GM12864 (cell line): ENCODE measurements around the gene H1-8.

Source experiments
- DNase-seq: peaks from one replicate; pipeline ENCODE4 v3.0.0-alpha.2; 2011; ENCODE audit warnings: low read depth
- H3K4me3 ChIP-seq: 2 replicates; pipeline ENCODE4 v1.5.1; 2011; ENCODE audit warnings: mild to moderate bottlenecking, low read depth, low read length, control low read depth
- CTCF ChIP-seq: IDR thresholded peaks from 2 replicates; pipeline ENCODE4 v1.5.1; 2011; ENCODE audit warnings: low read depth, mild to moderate bottlenecking, moderate library complexity, low read length, control low read depth, inconsistent platforms; ENCODE audit errors: missing control alignments

The H1-8 gene

GRCh38 chr3:129554356-129555152, 11.6 kb downstream of the H1-8 start:
- no peak for DNase-seq
- TF ChIP-seq CTCF, result no peak
- H3K4me3 ChIP-seq, result no peak overlapping the region

- no peak for TF ChIP-seq CTCF
- H3K4me3 ChIP-seq, result no peak overlapping the region
- no peak for DNase-seq
These were observed 12.2 kb downstream of the H1-8 start for GRCh38 chr3:129555153-129555550.

GRCh38 chr3:129555616-129556357, 12.8 kb downstream of the H1-8 start:
- H3K4me3 ChIP-seq, result no peak overlapping the region
- TF ChIP-seq CTCF, result no peak
- no peak for DNase-seq

- no peak for DNase-seq
- TF ChIP-seq CTCF, result no peak
- no peak overlapping the region for H3K4me3 ChIP-seq
These were observed 13.4 kb downstream of the H1-8 start for GRCh38 chr3:129556358-129556695.

GRCh38 chr3:129556890-129557547, 14.0 kb downstream of the H1-8 start:
- no peak for TF ChIP-seq CTCF
- H3K4me3 ChIP-seq, result no peak overlapping the region
- DNase-seq, result no peak

- TF ChIP-seq CTCF, result no peak
- DNase-seq, result no peak
- H3K4me3 ChIP-seq, result no peak overlapping the region
These were observed 14.5 kb downstream of the H1-8 start for GRCh38 chr3:129557548-129557894.
